HL-60 (cell line): Measurements from ENCODE around the gene SREBF1.

Source experiments
- DNase-seq, 2 experiments: peaks; one replicate each; pipeline ENCODE4 v3.0.0-alpha.2; 2010 to 2020; ENCODE audit warnings: low read depth in 1 of 2, low spot score in 1 of 2
- H3K27ac ChIP-seq: fragments of 250-450 bp; sonication (Bioruptor Pico); replicated peaks from 2 replicates; pipeline ENCODE4 v1.5.1; 2020; ENCODE audit warnings: mild to moderate bottlenecking, moderate library complexity
- H3K27me3 ChIP-seq: fragments of 250-450 bp; sonication (Bioruptor Pico); 2 replicates; pipeline ENCODE4 v1.5.1; 2021; ENCODE audit warnings: mild to moderate bottlenecking, moderate library complexity; ENCODE audit not compliant: insufficient read depth, poor library complexity, severe bottlenecking
- H3K4me3 ChIP-seq: replicated peaks from 2 replicates; pipeline ENCODE4 v1.5.1; 2011; ENCODE audit warnings: mild to moderate bottlenecking, control low read depth, low read length; ENCODE audit not compliant: insufficient read depth
- CTCF ChIP-seq: IDR thresholded peaks from one replicate; pipeline ENCODE4 v1.5.1; 2011; ENCODE audit warnings: low read length, control low read depth, inconsistent platforms; ENCODE audit not compliant: insufficient read depth
- GABPA ChIP-seq: IDR thresholded peaks from 2 replicates; pipeline ENCODE4 v1.6.1; 2012; ENCODE audit warnings: low read depth
- POLR2AphosphoS5 ChIP-seq: IDR thresholded peaks from 2 replicates; pipeline ENCODE4 v1.6.1; 2012; ENCODE audit warnings: low read depth
- REST ChIP-seq: IDR thresholded peaks from 2 replicates; pipeline ENCODE4 v1.6.1; 2012; ENCODE audit warnings: low read depth; ENCODE audit not compliant: insufficient replicate concordance
- SPI1 ChIP-seq: IDR thresholded peaks from 2 replicates; pipeline ENCODE4 v1.6.1; 2012; ENCODE audit warnings: low read depth, mild to moderate bottlenecking, borderline replicate concordance

SREBF1 gene

GRCh38 chr17:17776889-17777288 lies 59.9 kb downstream of the SREBF1 start:
- no peak for DNase-seq
- TF ChIP-seq POLR2AphosphoS5, result no peak
- no peak for TF ChIP-seq SPI1
- no peak for TF ChIP-seq REST
- no peak for TF ChIP-seq GABPA
- TF ChIP-seq CTCF, result no peak
- H3K4me3 ChIP-seq, result no peak overlapping the region
- no peak overlapping the region for H3K27ac ChIP-seq
- H3K27me3 ChIP-seq, result no peaks in the 10 kb centered on the region

GRCh38 chr17:17774009-17774881 lies 62.5 kb downstream of the SREBF1 start:
- H3K27ac ChIP-seq, result no peak overlapping the region
- no peak for TF ChIP-seq REST
- no peak for TF ChIP-seq CTCF
- TF ChIP-seq GABPA, result no peak
- TF ChIP-seq POLR2AphosphoS5, result no peak
- no peak for TF ChIP-seq SPI1

GRCh38 chr17:17772231-17772630 lies 64.6 kb downstream of the SREBF1 start:
- Histone ChIP-seq H3K27ac (no peak overlapping the region), H3K27me3 (no peaks in the 10 kb centered on the region), H3K4me3 (no peak overlapping the region)
- TF ChIP-seq POLR2AphosphoS5 (no peak), REST (no peak), GABPA (no peak), CTCF (no peak), SPI1 (no peak)
- DNase-seq, result no peak

More at GRCh38 chr17:17774009-17774881, 62.5 kb downstream of the SREBF1 start:
- DNase-seq, result no peak
- no peak overlapping the region for H3K4me3 ChIP-seq
- H3K27me3 ChIP-seq, result no peaks in the 10 kb centered on the region
